Measurements from ENCODE around the gene SNX6.
A peak's percentile ranks its signal among the peaks of the same experiment; 100 is the strongest.

DNA sequence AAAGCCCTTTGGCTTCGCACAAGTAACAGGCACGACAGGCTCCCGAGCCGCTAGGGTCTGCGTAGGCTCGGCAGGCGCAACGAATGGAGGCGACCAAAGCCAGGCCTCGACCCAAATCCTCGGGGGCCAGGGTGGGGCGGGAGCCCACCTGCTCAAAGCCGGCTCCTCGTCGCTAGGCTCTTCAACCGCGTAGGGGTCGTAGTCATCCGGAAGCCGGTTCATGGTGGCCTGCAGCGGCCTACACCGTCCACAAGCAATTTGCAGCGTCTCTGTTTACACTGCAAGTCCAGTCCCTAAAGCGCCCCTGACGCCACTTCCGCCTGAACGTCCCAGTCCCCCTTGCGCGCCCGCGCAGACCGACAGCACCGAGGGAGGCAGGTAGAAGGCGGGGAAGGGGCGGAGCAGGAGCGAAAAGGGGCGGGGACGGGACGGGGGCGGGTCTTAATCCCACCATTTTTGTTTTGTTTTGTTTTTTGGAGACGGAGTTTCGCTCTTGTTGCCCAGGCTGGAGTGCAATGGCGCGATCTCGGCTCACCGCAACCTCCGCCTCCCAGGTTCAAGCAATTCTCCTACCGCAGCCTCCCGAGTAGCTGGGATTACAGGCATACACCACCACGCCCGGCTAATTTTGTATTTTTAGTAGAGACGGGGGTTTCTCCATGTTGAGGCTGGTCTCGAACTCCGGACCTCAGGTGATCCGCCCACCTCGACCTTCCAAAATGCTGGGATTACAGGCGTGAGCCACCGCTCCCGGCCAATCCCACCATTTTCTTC is 90.4 kb downstream of the SNX6 start, which contains the start of gene EAPP:
- TF ChIP-seq CTCF (IDR thresholded peaks at IDR 0.05) (peak in 2 of 3 experiments; percentile 6 to 9), POLR2AphosphoS5 (IDR thresholded peaks at IDR 0.05) (peak; percentile 98 to 100), POLR2A (IDR thresholded peaks at IDR 0.05; ENCODE audit: low read depth) (peak; percentile 86), EP300 (IDR thresholded peaks at IDR 0.05) (no peak)
